Measurements from ENCODE around the gene PSMD9.

- TF ChIP-seq CEBPB (IDR thresholded peaks at IDR 0.05) (no peak), MAX (IDR thresholded peaks at IDR 0.05) (no peak)
Measured at GRCh38 chr12:121966959-121967358, 78.4 kb downstream of the PSMD9 start.
